ENCODE results near the gene DOCK7. TPM values are rescaled to one million over a fixed set of nuclear protein-coding genes. Genes with fewer than 3 reads are reported as not detected.

Gene DOCK7
- total and polyA plus RNA-seq, 2 of the 13 experiments (the other 11 are each of a cell fraction or from before 2014, with no cell fraction given): 45.7 to 67.2 TPM

DNA sequence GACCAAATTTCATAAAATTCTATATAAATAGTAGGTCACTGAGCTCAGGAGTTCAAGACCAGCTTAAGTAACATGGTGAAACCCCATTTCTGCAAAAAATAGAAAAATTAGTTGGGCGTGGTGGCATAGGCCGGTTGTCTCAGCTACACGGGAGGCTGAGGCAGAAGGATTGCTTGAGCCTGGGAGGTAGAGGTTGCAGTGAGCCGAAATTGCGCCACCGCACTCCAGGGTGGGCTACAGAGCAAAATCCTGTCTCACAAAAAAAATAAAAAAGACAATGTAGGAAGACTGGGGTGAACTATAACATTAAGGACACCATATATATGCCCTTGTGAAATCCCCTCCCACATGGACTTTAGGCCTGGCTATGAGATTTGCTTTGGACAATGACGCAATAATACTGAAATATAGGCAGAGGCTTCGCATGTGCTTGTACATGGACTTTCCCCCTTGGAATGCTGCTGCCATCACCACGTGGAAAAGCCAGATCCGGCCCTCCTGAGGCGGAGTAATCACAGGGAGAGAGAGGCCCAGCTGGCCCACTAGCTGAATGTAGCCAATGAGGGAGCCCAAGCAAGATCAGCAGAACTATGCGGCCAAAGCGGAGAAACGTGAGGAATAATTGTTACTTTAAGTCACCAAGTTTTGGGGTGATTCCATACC lies 264.5 kb downstream of the DOCK7 start (continued):
- peak; percentile 74; the same call in 1 of the 2 replicates for TF ChIP-seq ZNF788 (CRISPR knock-in tag; IDR thresholded peaks at IDR 0.05; ENCODE audit: borderline replicate concordance)
- TF ChIP-seq POGZ (CRISPR knock-in tag; IDR thresholded peaks at IDR 0.05): peak; percentile 95
- TF ChIP-seq CEBPB (IDR thresholded peaks at IDR 0.05; ENCODE audit: borderline replicate concordance, low read depth, low read length): peak; percentile 99
- TF ChIP-seq ZNF891 (CRISPR knock-in tag; IDR thresholded peaks at IDR 0.05): peak; percentile 80; the same call in 1 of the 2 replicates
- peak; percentile 72 for TF ChIP-seq FOXA3 (CRISPR knock-in tag; IDR thresholded peaks at IDR 0.05)
- peak; percentile 81 for TF ChIP-seq KDM6A (CRISPR knock-in tag; IDR thresholded peaks at IDR 0.05; ENCODE audit: low read depth)
- peak; percentile 100 for TF ChIP-seq MYC (CRISPR knock-in tag; IDR thresholded peaks at IDR 0.05; ENCODE audit: borderline replicate concordance)
- 0 out of 2 replicates have a peak, but pooled peaks have one; percentile 42 for TF ChIP-seq KDM1A (CRISPR knock-in tag; IDR thresholded peaks at IDR 0.05)
- TF ChIP-seq ZNF274 (CRISPR knock-in tag; IDR thresholded peaks at IDR 0.05): peak; percentile 78; the same call in 1 of the 2 replicates
- peak; percentile 81; the same call in 1 of the 2 replicates for TF ChIP-seq CCDC6 (CRISPR knock-in tag; IDR thresholded peaks at IDR 0.05)
- TF ChIP-seq, protein P1, sequence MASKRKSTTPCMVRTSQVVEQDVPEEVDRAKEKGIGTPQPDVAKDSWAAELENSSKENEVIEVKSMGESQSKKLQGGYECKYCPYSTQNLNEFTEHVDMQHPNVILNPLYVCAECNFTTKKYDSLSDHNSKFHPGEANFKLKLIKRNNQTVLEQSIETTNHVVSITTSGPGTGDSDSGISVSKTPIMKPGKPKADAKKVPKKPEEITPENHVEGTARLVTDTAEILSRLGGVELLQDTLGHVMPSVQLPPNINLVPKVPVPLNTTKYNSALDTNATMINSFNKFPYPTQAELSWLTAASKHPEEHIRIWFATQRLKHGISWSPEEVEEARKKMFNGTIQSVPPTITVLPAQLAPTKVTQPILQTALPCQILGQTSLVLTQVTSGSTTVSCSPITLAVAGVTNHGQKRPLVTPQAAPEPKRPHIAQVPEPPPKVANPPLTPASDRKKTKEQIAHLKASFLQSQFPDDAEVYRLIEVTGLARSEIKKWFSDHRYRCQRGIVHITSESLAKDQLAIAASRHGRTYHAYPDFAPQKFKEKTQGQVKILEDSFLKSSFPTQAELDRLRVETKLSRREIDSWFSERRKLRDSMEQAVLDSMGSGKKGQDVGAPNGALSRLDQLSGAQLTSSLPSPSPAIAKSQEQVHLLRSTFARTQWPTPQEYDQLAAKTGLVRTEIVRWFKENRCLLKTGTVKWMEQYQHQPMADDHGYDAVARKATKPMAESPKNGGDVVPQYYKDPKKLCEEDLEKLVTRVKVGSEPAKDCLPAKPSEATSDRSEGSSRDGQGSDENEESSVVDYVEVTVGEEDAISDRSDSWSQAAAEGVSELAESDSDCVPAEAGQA (IDR thresholded peaks at IDR 0.05; ENCODE audit: low read depth): peak; percentile 80; the same call in 1 of the 2 replicates
- TF ChIP-seq, protein P1 (CRISPR knock-in tag; IDR thresholded peaks at IDR 0.05; ENCODE audit: borderline replicate concordance): no peak
- TF ChIP-seq TOPORS (CRISPR knock-in tag; IDR thresholded peaks at IDR 0.05): peak; percentile 39; the same call in 1 of the 2 replicates
- TF ChIP-seq, protein P2, sequence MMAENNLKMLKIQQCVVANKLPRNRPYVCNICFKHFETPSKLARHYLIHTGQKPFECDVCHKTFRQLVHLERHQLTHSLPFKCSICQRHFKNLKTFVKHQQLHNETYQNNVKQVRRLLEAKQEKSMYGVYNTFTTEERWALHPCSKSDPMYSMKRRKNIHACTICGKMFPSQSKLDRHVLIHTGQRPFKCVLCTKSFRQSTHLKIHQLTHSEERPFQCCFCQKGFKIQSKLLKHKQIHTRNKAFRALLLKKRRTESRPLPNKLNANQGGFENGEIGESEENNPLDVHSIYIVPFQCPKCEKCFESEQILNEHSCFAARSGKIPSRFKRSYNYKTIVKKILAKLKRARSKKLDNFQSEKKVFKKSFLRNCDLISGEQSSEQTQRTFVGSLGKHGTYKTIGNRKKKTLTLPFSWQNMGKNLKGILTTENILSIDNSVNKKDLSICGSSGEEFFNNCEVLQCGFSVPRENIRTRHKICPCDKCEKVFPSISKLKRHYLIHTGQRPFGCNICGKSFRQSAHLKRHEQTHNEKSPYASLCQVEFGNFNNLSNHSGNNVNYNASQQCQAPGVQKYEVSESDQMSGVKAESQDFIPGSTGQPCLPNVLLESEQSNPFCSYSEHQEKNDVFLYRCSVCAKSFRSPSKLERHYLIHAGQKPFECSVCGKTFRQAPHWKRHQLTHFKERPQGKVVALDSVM (CRISPR knock-in tag; IDR thresholded peaks at IDR 0.05): peak; percentile 95
- TF ChIP-seq KAT8 (CRISPR knock-in tag; IDR thresholded peaks at IDR 0.05): peak; percentile 78
- TF ChIP-seq ZC3H4 (CRISPR knock-in tag; IDR thresholded peaks at IDR 0.05; ENCODE audit: borderline replicate concordance): peak; percentile 58; the same call in 1 of the 2 replicates
- peak; percentile 90 for TF ChIP-seq PHF21A (CRISPR knock-in tag; IDR thresholded peaks at IDR 0.05)
- TF ChIP-seq CREM (IDR thresholded peaks at IDR 0.05): peak; percentile 74
- no peak for TF ChIP-seq CREM (CRISPR knock-in tag; IDR thresholded peaks at IDR 0.05)
- TF ChIP-seq, protein P3, sequence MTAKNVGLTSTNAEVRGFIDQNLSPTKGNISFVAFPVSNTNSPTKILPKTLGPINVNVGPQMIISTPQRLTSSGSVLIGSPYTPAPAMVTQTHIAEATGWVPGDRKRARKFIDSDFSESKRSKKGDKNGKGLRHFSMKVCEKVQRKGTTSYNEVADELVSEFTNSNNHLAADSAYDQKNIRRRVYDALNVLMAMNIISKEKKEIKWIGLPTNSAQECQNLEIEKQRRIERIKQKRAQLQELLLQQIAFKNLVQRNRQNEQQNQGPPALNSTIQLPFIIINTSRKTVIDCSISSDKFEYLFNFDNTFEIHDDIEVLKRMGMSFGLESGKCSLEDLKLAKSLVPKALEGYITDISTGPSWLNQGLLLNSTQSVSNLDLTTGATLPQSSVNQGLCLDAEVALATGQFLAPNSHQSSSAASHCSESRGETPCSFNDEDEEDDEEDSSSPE (CRISPR knock-in tag; IDR thresholded peaks at IDR 0.05): peak; percentile 83
- peak; percentile 18; the same call in 1 of the 2 replicates for TF ChIP-seq TRIM24 (CRISPR knock-in tag; IDR thresholded peaks at IDR 0.05)
- TF ChIP-seq RAD21 (CRISPR knock-in tag; IDR thresholded peaks at IDR 0.05): peak; percentile 14; the same call in 1 of the 2 replicates

Measured in HepG2 (cell line).